ENCODE data around the gene LRP1B. TPM values are rescaled to one million over a fixed set of nuclear protein-coding genes. Genes with fewer than 3 reads are reported as not detected.

LRP1B gene
- polyA plus RNA-seq, 2 of the 4 experiments (the other 2 are of a cell fraction) = 0.03 TPM; not detected in 1

DNA sequence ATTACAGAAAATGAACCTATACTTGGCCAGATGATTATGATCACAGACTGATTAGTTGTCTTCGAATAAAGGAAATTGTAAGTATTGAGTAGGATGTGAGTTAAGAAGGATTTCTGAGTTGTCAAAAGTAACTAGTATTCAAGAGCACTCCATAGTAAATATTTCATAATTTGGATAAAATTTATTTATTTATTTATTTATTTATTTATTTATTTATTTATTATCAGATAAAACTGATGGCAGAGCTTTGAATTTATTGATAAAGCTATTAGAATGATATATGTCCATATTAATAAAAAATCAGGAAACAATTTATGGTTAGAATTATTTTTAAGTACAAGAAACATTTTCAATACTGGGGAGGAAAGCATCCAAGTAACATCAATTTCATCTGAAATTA is 1634.1 kb downstream of the LRP1B start:
- DNase-seq (ENCODE audit: low read depth in 1 of 2, low spot score in 1 of 2) (no peak), ATAC-seq (no peak), FAIRE-seq (no peak)
- POLR2A ChIA-PET = no interaction called here
- H3K4me2 ChIP-seq = no peak overlapping the region
- TF ChIP-seq ZC3H11A (IDR thresholded peaks at IDR 0.05) (peak; percentile 34), HDAC2 (IDR thresholded peaks at IDR 0.05) (no peak)
- no peak overlapping the region for H3K4me3 ChIP-seq
- H3K27ac ChIP-seq = no peak overlapping the region
- 73% methylated on average over 1 of the region's 1 CpG for WGBS (ENCODE audit: missing lambda C conversion rate)
- no peaks in the 10 kb centered on the region for H3K4me1 ChIP-seq
- H3K9me3 ChIP-seq = no peaks in the 10 kb centered on the region
- CTCF ChIA-PET = no interaction called here

DNA sequence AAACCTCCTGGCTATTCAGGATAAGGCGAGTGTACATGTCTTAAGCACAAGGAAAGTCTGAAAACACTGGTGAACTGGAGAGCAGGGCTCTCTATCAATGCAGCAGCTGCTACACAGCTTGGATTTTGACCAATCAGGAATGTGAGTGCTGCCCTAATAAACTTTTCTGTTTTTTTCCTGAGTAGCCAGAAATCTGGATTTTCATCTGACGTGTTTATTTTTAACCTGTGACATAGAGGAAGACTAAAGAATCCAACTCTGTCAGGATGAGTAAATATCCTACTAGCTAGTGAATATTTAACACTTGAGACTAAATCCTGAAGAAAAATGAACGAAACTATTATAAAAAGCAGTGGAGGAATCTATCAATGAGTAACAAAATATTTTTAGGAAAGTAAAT is 1638.9 kb downstream of the LRP1B start:
- 22% methylated on average over 3 of the region's 3 CpGs for WGBS (ENCODE audit: missing lambda C conversion rate)
- TF ChIP-seq MAFK (IDR thresholded peaks at IDR 0.05; ENCODE audit: partially characterized antibody) (no peak), HMGXB4 (CRISPR knock-in tag; IDR thresholded peaks at IDR 0.05; ENCODE audit: borderline replicate concordance) (no peak), EHMT2 (IDR thresholded peaks at IDR 0.05; ENCODE audit: low read depth) (no peak), RFX5 (IDR thresholded peaks at IDR 0.05) (no peak), KDM1A (IDR thresholded peaks at IDR 0.05; ENCODE audit: low read depth) (no peak), ATOH8 (CRISPR knock-in tag; IDR thresholded peaks at IDR 0.05; ENCODE audit: low read depth) (no peak), KDM5A (IDR thresholded peaks at IDR 0.05) (no peak)
- TF ChIP-seq, protein P1, sequence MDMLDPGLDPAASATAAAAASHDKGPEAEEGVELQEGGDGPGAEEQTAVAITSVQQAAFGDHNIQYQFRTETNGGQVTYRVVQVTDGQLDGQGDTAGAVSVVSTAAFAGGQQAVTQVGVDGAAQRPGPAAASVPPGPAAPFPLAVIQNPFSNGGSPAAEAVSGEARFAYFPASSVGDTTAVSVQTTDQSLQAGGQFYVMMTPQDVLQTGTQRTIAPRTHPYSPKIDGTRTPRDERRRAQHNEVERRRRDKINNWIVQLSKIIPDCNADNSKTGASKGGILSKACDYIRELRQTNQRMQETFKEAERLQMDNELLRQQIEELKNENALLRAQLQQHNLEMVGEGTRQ (IDR thresholded peaks at IDR 0.05) = no peak
- ChIA-PET POLR2A (no interaction called here), CTCF (no interaction called here)
- no peak for FAIRE-seq
- Histone ChIP-seq H3K27ac (no peak overlapping the region), H3K4me3 (no peak overlapping the region), H3K4me2 (no peak overlapping the region), H3K9me3 (no peaks in the 10 kb centered on the region), H3K4me1 (no peaks in the 10 kb centered on the region)
- no peak for ATAC-seq
- no peak for DNase-seq (ENCODE audit: low read depth in 1 of 2, low spot score in 1 of 2)

DNA sequence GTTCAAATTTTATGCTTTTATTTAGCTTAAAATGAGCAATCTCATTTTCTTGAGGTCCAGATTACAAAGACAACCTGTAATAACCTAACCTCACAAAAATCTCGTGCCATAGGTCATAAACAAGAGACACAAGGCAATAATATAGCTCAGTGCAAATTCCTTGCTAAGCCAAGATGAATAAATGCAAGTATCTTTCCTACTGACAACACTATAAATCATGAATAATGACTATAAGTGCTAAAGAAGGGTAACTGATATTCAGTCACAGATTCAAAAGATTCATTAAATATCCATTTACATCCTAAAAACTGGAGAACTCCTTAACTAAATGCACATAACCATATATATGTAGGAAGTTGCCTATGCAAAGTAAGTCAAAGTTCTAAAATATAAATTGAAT is 1641.6 kb downstream of the LRP1B start:
- no peak for FAIRE-seq
- POLR2A ChIA-PET = no interaction called here
- Histone ChIP-seq H3K4me3 (no peak overlapping the region), H3K9me3 (no peaks in the 10 kb centered on the region), H3K27ac (no peak overlapping the region), H3K4me1 (no peaks in the 10 kb centered on the region), H3K4me2 (no peak overlapping the region)
- no peak for ATAC-seq
- 8% methylated on average over 1 of the region's 1 CpG for WGBS (ENCODE audit: missing lambda C conversion rate)
- DNase-seq (ENCODE audit: low read depth in 1 of 2, low spot score in 1 of 2) = no peak
- CTCF ChIA-PET = no interaction called here
- TF ChIP-seq NR3C1 (IDR thresholded peaks at IDR 0.05) = no peak

DNA sequence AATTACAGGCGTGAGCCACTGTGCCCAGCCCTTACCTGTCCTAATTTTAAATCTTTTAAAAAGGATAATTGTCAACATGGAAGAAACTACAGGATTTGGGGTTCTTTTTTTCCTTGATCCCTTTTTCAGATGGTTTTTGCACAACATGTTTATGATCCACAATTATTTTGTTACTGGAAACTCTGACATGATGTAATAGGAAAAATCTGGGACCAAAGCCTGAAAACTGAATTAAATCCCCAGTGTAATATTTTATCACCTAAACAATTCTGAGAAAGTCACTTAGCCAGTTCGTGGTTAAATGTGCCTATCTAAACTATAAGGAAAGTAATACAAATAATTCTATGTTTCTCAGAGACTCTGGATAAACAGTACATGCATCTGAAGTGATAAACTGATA is 1649.7 kb downstream of the LRP1B start:
- Histone ChIP-seq H3K9me3 (no peaks in the 10 kb centered on the region), H3K27ac (no peak overlapping the region), H3K4me2 (no peak overlapping the region), H3K4me3 (no peak overlapping the region), H3K4me1 (0 out of 3 replicates have a peak, but pooled peaks cover 3% of the 10 kb centered on the region)
- DNase-seq (ENCODE audit: low read depth in 1 of 2, low spot score in 1 of 2) (no peak), FAIRE-seq (no peak), ATAC-seq (no peak)
- 49% methylated on average over 2 of the region's 2 CpGs for WGBS (ENCODE audit: missing lambda C conversion rate)
- TF ChIP-seq HDAC2 (IDR thresholded peaks at IDR 0.05) (no peak), SREBF2 (IDR thresholded peaks at IDR 0.05) (no peak), FOXS1 (CRISPR knock-in tag; IDR thresholded peaks at IDR 0.05) (no peak), RCOR1 (IDR thresholded peaks at IDR 0.05; ENCODE audit: low read depth, low read length) (no peak), PHF8 (IDR thresholded peaks at IDR 0.05; ENCODE audit: borderline replicate concordance, low read depth) (no peak), E2F6 (IDR thresholded peaks at IDR 0.05; ENCODE audit: borderline replicate concordance, low read depth) (no peak), EP300 (IDR thresholded peaks at IDR 0.05) (no peak), BHLHE40 (IDR thresholded peaks at IDR 0.05; ENCODE audit: low read depth, low read length) (no peak), POLR2A (IDR thresholded peaks at IDR 0.05; ENCODE audit: low read length) (no peak), CBX8 (IDR thresholded peaks at IDR 0.05) (no peak), CHD4 (IDR thresholded peaks at IDR 0.05; ENCODE audit: borderline replicate concordance) (no peak), NFE2L2 (conservative IDR thresholded peaks at IDR 0.05; ENCODE audit: low read length) (no peak), TP53 (CRISPR knock-in tag; IDR thresholded peaks at IDR 0.05) (no peak), SMC3 (IDR thresholded peaks at IDR 0.05) (no peak), CEBPB (IDR thresholded peaks at IDR 0.05) (no peak), HOXB5 (CRISPR knock-in tag; IDR thresholded peaks at IDR 0.05) (no peak)
- ChIA-PET POLR2A (no interaction called here), CTCF (no interaction called here)

All from A549 (cell line).